AG08395 (cell line): Measurements from ENCODE around the gene GFOD1.
"Not testable (repeated sequence)": the region's sequence is repeated elsewhere in the genome, so short reads cannot be mapped to it uniquely, and the experiment has no call there.

Experiments used
- DNase-seq: peaks from one replicate; pipeline ENCODE4 v3.0.0; 2012; ENCODE audit warnings: mixed read lengths, low spot score

The GFOD1 gene

DNA sequence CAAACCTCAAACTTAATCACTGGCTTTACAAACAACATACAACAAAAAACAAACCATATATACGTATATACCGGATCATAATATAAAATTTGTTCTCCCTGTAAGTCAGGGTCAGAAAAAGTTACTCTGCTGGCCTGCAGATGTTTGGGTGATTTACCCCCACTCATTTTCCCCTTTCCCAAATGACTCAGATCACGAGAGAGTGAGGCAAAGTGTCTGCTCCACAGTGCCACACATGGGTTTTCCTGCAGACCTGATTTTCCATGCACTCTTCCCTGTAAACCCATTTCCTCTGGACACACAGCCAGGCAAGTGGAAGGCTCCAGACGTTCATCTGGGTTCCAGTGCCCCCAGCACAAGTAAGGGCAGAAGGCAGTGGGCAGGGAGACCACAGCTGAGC is 23.5 kb downstream of the GFOD1 start:
- DNase-seq = no peak

GRCh38 chr6:13463328-13463717 is 24.1 kb downstream of the GFOD1 start:
- DNase-seq = no peak

DNA sequence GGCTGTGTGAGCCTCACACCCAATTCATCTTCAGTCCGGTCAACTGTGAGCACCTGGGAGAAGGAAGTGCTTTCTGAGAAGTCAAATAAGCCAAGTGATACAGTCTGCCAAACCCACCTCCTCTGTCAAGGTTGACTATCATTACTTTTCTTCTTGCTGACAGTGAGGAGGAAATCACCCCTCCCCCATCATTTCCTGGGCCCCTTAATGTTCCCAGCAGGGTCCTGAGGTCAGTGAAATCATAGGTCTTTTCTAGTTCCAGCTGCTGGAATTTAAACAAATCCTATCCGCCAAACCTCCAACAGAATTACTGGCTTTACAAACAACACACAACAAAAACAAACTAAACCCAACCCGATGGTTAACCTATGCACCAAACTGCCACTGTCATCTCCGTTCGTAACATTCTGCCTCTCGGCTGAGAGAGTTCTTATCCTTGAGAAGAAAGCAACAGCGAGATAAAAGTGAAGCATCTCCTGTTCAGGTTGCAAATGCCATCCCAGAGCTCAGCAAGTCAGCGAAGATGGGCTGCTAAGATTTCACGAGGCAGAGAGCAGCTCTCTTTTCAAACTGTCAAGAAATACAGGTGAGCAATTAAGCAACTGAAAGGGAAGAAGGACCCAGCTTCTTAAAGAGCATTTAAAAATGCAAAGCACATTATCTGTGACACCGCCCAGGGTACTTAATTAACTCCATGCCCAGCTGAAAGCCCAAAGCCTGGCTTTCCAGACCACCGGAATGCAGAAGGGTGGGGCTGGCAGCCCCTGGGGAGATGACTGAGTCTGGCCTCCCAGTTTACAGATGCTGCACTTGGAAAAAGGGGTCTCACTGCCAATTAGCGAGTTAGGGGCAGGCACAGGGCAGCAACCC is 24.7 kb downstream of the GFOD1 start:
- peak; percentile 78 for DNase-seq

- DNase-seq = no peak
These were observed 25.6 kb downstream of the GFOD1 start for GRCh38 chr6:13461805-13462204.

GRCh38 chr6:13461307-13461706 is 26.1 kb downstream of the GFOD1 start:
- no peak for DNase-seq

DNA sequence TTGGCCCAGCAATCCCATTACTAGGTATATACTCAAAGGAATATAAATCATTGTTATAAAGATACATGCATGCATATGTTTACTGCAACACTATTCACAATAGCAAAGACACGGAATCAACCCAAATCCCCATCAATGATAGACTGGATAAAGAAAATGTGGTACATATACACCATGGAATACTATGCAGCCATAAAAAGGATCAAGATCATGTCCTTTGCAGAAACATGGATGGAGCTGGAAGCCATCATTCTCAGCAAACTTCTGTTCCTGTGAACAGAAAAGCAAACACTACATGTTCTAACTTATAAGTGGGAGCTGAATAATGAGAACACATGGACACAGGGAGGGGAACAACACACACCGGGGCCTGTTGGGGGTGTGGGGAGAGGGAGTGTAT is 27.1 kb downstream of the GFOD1 start:
- not testable (repeated sequence) for DNase-seq

DNA sequence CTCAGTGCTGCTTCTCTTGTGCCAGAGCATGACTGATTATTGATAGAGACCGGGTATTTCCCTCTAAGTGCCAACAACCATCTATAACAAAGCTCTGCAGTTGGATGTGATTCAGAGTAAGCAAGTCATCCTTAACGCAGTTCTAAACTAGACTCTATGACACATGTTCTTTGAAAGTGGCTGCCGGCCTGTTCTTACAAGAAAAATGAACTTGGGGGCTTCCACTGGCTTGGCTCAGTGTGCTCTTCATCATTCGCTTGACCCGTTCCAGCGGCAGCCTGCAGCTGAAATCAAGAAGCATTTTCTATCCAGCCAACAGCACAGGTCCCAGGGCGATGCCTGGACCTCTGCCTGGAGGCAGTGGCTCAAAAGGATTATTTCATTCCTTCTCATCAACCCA is 29.8 kb downstream of the GFOD1 start:
- peak; percentile 18 for DNase-seq

DNA sequence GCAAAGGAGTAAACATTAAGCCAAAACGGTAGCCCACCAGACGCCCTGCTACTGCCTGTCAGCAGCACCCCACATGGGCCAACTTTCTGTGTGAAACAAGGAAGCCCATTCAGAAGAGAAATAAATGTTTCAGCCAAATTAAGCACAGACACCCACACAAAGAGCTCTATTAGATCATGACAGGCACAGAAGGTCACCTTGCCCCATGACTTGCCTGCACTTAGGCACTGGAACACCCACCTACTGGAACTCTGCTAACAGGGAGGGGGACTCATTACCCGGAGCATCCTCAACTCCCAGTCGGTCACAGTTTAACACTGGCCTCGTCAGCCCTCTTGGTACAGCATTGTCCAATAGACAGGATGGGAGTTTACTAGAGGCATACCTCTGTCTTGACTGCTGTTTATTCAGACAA is 31.8 kb downstream of the GFOD1 start:
- no peak for DNase-seq

- DNase-seq = peak; percentile 46
These were observed 32.8 kb downstream of the GFOD1 start for GRCh38 chr6:13454286-13455221.

- DNase-seq = no peak
These were observed 33.6 kb downstream of the GFOD1 start for GRCh38 chr6:13453771-13454251.

GRCh38 chr6:13453153-13453552 is 34.2 kb downstream of the GFOD1 start:
- DNase-seq = no peak

DNA sequence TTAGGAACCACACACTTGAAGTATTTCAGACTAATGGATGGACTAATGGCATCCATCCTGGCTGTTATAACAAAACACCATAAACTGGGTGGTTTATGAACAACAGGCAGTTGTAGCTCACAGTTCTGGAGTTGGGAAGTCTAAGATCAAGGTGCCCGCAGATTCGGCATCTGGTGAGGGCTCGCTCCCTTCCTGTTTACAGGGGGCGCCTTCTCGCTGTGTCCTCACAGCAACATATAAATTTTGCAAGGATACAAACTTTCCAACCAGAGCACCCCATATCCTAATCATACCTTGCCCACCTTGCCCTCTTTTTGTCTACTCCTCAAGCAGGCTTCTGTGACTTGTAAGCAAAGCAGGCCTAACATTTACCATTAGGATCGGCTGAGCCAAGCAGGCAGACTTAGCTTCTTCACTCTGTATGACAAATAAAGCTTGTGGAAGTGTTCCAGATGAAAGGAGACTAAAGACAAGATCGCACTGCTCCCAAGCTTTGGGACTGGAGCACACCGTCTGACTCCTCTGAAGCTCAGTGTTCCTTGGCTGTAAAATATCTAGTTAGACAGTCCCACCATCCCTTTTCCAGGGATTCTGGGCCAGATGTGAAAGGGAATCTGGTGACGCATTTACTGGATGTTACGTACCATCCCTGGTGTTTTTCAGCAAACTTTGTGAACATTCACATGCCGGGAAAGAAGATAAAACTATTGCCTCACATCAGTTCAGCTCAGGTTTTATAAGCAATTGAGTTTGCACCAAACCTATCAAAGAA is 34.9 kb downstream of the GFOD1 start:
- no peak for DNase-seq

GRCh38 chr6:13451181-13451895 is 36.1 kb downstream of the GFOD1 start:
- DNase-seq = no peak

DNA sequence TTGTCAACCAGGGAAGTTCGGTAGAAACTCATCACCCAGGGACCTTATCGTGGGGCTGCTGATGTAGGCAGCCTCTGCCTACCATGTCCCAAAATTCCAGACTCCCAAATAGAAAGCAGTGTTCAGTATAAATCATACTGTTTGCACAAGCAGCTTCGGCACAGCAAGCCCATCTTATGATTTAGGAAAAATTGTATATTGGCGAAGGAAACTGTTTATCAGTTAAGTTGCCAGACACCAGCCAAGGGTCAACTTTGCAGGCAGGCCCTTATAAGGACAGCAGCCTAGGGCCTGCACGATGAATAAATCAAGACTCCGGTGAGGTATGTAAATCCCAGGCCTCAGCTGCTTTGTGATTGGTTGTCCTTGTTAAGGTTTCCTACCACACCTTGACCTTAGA is 36.8 kb downstream of the GFOD1 start:
- no peak for DNase-seq

DNA sequence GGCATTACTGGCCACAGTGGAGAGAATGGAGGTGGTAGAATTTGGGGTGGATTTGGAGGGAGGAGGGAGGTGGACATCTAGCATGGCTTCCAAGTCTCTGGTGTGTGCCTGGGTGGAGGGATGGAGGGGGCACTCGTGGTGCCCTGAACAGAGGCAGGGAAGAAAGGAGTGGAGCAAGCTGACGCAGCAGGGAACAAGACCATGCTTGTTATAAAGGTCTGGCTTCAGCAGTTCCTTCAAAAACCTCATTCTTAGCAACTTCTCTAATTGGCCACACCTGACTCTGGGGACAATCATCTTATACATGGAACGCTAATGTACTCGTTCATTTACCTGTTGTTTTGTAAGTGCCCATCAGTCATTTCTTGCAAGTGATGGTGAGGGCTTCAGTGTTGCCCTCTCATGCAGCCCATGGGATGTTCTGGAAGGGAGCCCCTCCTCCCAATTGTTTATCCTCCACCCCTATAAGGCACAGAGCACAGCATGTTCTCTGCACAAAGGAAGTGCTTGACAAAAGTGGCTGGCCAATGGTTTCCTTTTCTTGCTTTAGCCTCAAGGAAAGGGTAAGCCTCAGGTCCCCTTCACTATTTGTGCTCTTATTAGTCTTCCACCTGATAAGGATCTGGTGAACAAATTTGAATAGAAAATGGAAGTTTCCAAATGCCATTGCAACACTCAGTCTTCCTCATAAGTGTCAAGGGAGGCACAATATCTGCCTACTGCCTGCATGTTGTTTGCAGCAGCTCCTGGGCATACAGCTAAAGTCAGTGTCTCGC is 39.3 kb downstream of the GFOD1 start:
- DNase-seq = no peak

- DNase-seq = no peak
These were observed 41.0 kb downstream of the GFOD1 start for GRCh38 chr6:13446381-13446780.

- no peak for DNase-seq
These were observed 41.7 kb downstream of the GFOD1 start for GRCh38 chr6:13445744-13446115.

DNA sequence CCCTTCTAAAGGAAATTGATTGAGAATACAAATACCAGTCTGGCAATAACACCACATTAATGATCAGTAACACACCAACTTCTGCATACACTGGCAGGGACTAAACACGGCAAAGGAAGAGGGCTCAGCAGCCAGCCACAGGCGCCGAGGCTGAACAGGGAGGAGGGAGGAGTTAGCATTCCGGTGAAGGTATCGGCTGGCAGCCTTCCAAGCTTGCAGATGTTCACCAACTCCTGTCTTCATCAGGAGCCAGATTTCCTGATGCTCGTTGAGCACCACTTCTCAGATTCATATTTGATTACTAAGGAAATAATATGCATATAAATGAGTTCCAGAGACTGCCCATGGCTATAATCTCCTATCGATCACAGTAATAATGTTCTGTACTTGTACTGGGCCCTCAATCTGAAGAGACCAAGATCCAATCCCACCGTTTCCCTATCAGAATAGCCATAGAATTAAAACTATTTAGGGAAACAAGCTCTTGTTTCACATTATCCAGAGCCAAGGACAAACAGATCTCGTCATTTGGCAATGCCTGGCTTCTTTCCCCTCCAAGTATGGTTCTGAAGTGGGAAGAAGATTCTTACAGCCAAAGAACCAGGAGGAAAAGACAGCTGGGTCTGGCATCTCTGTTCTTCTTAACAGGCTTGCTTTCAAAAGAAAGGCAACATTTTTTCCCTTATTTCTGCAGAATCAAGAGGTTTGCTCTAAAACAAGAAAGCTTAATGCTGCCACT is 42.2 kb downstream of the GFOD1 start:
- no peak for DNase-seq

DNA sequence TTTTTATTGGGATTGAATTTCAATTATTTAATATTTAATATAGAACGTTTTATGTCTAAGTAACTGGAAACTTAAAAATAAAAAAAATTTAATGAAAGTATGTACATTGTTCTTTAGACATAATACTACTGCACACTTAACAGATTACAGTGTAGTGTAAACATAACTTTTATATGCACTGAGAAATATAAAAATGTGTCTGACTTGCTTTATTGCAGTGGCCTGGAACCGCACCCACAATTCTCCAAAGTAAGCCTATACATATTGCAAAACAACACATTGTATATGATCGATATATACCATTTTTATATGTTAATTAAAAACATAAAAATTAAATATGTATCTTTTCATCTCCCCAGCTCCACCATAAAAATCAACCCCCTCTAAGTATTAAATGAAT is 42.8 kb downstream of the GFOD1 start:
- no peak for DNase-seq

DNA sequence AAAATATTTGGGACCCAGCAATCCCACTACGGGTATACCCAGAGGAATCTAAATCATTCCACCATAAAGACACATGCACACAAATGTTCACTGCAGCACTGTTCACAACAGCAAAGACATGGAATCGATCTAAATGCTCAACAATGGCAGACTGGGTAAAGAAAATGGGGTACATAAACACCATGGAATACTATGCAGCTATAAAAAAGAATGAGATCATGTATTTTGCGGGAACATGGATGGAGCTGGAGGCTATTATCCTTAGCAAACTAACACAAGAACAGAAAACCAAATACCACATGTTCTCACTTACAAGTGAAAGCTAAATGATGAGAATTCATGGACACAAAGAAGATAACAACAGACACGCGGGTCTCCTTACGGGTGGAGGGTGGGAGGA is 43.4 kb downstream of the GFOD1 start:
- not testable (repeated sequence) for DNase-seq
